Gastrocnemius medialis (tissue), 4 donors: ENCODE measurements around the gene CLDN4. TPM values are rescaled to one million over a fixed set of nuclear protein-coding genes. Genes with fewer than 3 reads are reported as not detected.
"Not testable (repeated sequence)": the region's sequence is repeated elsewhere in the genome, so short reads cannot be mapped to it uniquely, and the experiment has no call there.

Experiments used
- ATAC-seq, 2 donors: fragments of 150-250 bp; one replicate each; pipeline ENCODE4 v1.9.1; 2016
- DNase-seq, 2 donors: peaks; one replicate each; pipeline ENCODE4 v3.0.0-alpha.2; 2019
- H3K27ac ChIP-seq, 4 donors: fragments of 200-600 bp; sonication (generic); 1 replicate in 1 of 4; 2 replicates in 3 of 4; pipeline ENCODE4 v1.5.1; 2016 to 2018; ENCODE audit warnings: mild to moderate bottlenecking in 2 of 4, moderate library complexity in 1 of 4
- H3K27me3 ChIP-seq, 3 donors: fragments of 200-600 bp; sonication (generic) in 2 of 3; 1 replicate in 1 of 3; 2 replicates in 2 of 3; pipeline versions ENCODE4 v1.5.1 to v1.6.0; 2016 to 2019; ENCODE audit warnings: mild to moderate bottlenecking in 1 of 3, moderate library complexity in 1 of 3
- H3K36me3 ChIP-seq, 2 donors: fragments of 200-600 bp; sonication (generic) in 1 of 2; one replicate each; pipeline ENCODE4 v1.5.1; 2017 to 2018
- H3K4me1 ChIP-seq, 2 donors: fragments of 200-600 bp; sonication (generic) in 1 of 2; one replicate each; pipeline ENCODE4 v1.5.1; 2016 to 2017; ENCODE audit warnings: mild to moderate bottlenecking in 2 of 2
- H3K4me3 ChIP-seq, 4 donors: fragments of 200-600 bp; sonication (generic) in 3 of 4; 1 replicate in 1 of 4; 2 replicates in 3 of 4; pipeline ENCODE4 v1.5.1; 2016 to 2019; ENCODE audit warnings: mild to moderate bottlenecking in 2 of 4
- H3K9me3 ChIP-seq, 3 donors: fragments of 200-600 bp; sonication (generic) in 2 of 3; 1 replicate in 1 of 3; 2 replicates in 2 of 3; pipeline ENCODE4 v1.5.1; 2016 to 2019
- CTCF ChIP-seq, 5 experiments: fragments of 450-650 bp in 3 of 5; fragments of 200-600 bp in 2 of 5; sonication (generic) in 2 of 5; IDR thresholded peaks in 4 of 5; conservative IDR thresholded peaks in 1 of 5; 1 replicate in 4 of 5; 2 replicates in 1 of 5; pipeline ENCODE4 v1.5.1; 2016 to 2019; ENCODE audit warnings: antibody characterized with exemption in 5 of 5, mild to moderate bottlenecking in 3 of 5, moderate library complexity in 3 of 5
- POLR2A ChIP-seq, 2 donors: fragments of 450-650 bp; IDR thresholded peaks; one replicate each; pipeline ENCODE4 v1.6.1; 2017; ENCODE audit warnings: antibody characterized with exemption in 2 of 2, mild to moderate bottlenecking in 2 of 2, moderate library complexity in 2 of 2
- in situ Hi-C, 4 donors: fragments of 200-750 bp; cut with MboI; loops; one replicate each; pipeline versions ENCODE4 v1.15.0 to v1.8.0; 2017; ENCODE audit warnings: low sequenced_read_pairs in 4 of 4
- intact Hi-C: fragments of 100-400 bp; cut with DNase I; formaldehyde crosslinking; loops from one replicate; pipeline ENCODE4 v1.15.1; 2023; ENCODE audit warnings: low total_unique reads
- total RNA-seq, 4 donors: library from RNA; depleted of rRNA; stranded (reverse); fragments of >200 nt; gene quantifications; one replicate each; pipeline versions ENCODE4 v1.1.0 to v1.2.3, GENCODE V29; 2016

The CLDN4 gene
- total RNA-seq, 4 donors from 2014 or later, result 0.16 to 3.7 (median 0.42) TPM

- Histone ChIP-seq H3K27me3 (no peaks in the 10 kb centered on the region), H3K27ac (no peak overlapping the region), H3K9me3 (no peaks in the 10 kb centered on the region), H3K36me3 (no peaks in the 10 kb centered on the region), H3K4me3 (no peak overlapping the region), H3K4me1 (peaks cover 6 to 8% of the 10 kb centered on the region in 2 donors)
- TF ChIP-seq CTCF (IDR thresholded peaks at IDR 0.05 in 4 of 5, conservative IDR thresholded peaks at IDR 0.05 in 1 of 5) (no peak), POLR2A (IDR thresholded peaks at IDR 0.05) (no peak)
- in situ Hi-C loops, result no loop called here
- no peak for ATAC-seq
- intact Hi-C loops, result no loop called here
- DNase-seq, result no peak
These were observed 1.2 kb downstream of the CLDN4 start for GRCh38 chr7:73831834-73832651.

GRCh38 chr7:73832806-73833205, 2.0 kb downstream of the CLDN4 start:
- TF ChIP-seq POLR2A (IDR thresholded peaks at IDR 0.05), result no peak
- no peak for TF ChIP-seq CTCF (IDR thresholded peaks at IDR 0.05 in 4 of 5, conservative IDR thresholded peaks at IDR 0.05 in 1 of 5)

GRCh38 chr7:73833251-73833919, 2.6 kb downstream of the CLDN4 start:
- no peaks in the 10 kb centered on the region for H3K36me3 ChIP-seq
- no peak for DNase-seq
- TF ChIP-seq CTCF (IDR thresholded peaks at IDR 0.05 in 4 of 5, conservative IDR thresholded peaks at IDR 0.05 in 1 of 5) (no peak), POLR2A (IDR thresholded peaks at IDR 0.05) (no peak)
- no peak overlapping the region for H3K4me3 ChIP-seq
- in situ Hi-C loops (no loop called here), intact Hi-C loops (no loop called here)
- H3K9me3 ChIP-seq, result no peaks in the 10 kb centered on the region
- peaks cover 0 to 3% of the 10 kb centered on the region in 2 donors for H3K4me1 ChIP-seq
- no peaks in the 10 kb centered on the region for H3K27me3 ChIP-seq
- H3K27ac ChIP-seq, result no peak overlapping the region
- no peak for ATAC-seq

More at GRCh38 chr7:73832806-73833205, 2.0 kb downstream of the CLDN4 start:
- Histone ChIP-seq H3K27me3 (no peaks in the 10 kb centered on the region), H3K4me3 (no peak overlapping the region), H3K36me3 (no peaks in the 10 kb centered on the region), H3K27ac (no peak overlapping the region), H3K4me1 (peaks cover under 1 to 6% of the 10 kb centered on the region in 2 donors), H3K9me3 (no peaks in the 10 kb centered on the region)
- intact Hi-C loops, result no loop called here
- DNase-seq, result no peak
- ATAC-seq, result no peak
- in situ Hi-C loops, result no loop called here

- Histone ChIP-seq H3K4me1 (no peaks in the 10 kb centered on the region), H3K27ac (no peak overlapping the region), H3K9me3 (no peaks in the 10 kb centered on the region), H3K4me3 (no peak overlapping the region), H3K36me3 (no peaks in the 10 kb centered on the region), H3K27me3 (no peaks in the 10 kb centered on the region)
- TF ChIP-seq CTCF (IDR thresholded peaks at IDR 0.05 in 4 of 5, conservative IDR thresholded peaks at IDR 0.05 in 1 of 5) (no peak), POLR2A (IDR thresholded peaks at IDR 0.05) (no peak)
- in situ Hi-C loops, result no loop called here
- ATAC-seq (no peak), DNase-seq (no peak)
- intact Hi-C loops, result no loop called here
These were observed 3.9 kb downstream of the CLDN4 start for GRCh38 chr7:73834626-73835191.

GRCh38 chr7:73837167-73837566, 6.4 kb downstream of the CLDN4 start:
- H3K9me3 ChIP-seq, ATAC-seq, DNase-seq, in situ Hi-C loops, H3K4me1 ChIP-seq, H3K27me3 ChIP-seq, H3K27ac ChIP-seq, intact Hi-C loops, H3K4me3 ChIP-seq, H3K36me3 ChIP-seq: not testable (repeated sequence)
